IPS DF 6.9 (cell line): ENCODE measurements around the gene CD101.
A peak's percentile ranks its signal among the peaks of the same experiment; 100 is the strongest.
"Not testable (repeated sequence)": the region's sequence is repeated elsewhere in the genome, so short reads cannot be mapped to it uniquely, and the experiment has no call there.

Source experiments
- DNase-seq: peaks from one replicate; pipeline ENCODE4 v3.0.0-alpha.2; 2013; ENCODE audit warnings: low read depth, low spot score
- H3K27ac ChIP-seq: one replicate; pipeline ENCODE4 v1.5.1; 2013; ENCODE audit warnings: low read length, control low read depth
- H3K27me3 ChIP-seq: 2 replicates; pipeline ENCODE4 v1.6.1; 2013; ENCODE audit warnings: mild to moderate bottlenecking, low read length; ENCODE audit not compliant: control insufficient read depth, insufficient read depth
- H3K36me3 ChIP-seq: 2 replicates; pipeline ENCODE4 v1.6.1; 2013; ENCODE audit warnings: low read length; ENCODE audit not compliant: control insufficient read depth, insufficient read depth
- H3K4me1 ChIP-seq: 2 replicates; pipeline ENCODE4 v1.6.1; 2013; ENCODE audit warnings: low read length; ENCODE audit not compliant: control insufficient read depth, insufficient read depth
- H3K4me3 ChIP-seq: 2 replicates; pipeline ENCODE4 v1.5.1; 2013; ENCODE audit warnings: mild to moderate bottlenecking, low read length
- H3K9me3 ChIP-seq: 2 replicates; pipeline ENCODE4 v1.6.1; 2013; ENCODE audit warnings: low read length, inconsistent platforms; ENCODE audit not compliant: control insufficient read depth, insufficient read depth
- WGBS: extraction: QIAGEN DNeasy Blood & Tissue Kit; methylation state at CpG from one replicate; pipeline ENCODE4 v1.1.7; 2013; ENCODE audit warnings: mixed read lengths, missing lambda C conversion rate; ENCODE audit not compliant: insufficient read length, insufficient coverage; 5-methylcytosine and 5-hydroxymethylcytosine counted together

CD101 gene

GRCh38 chr1:116966791-116967190, 34.8 kb upstream of the CD101 start:
- DNase-seq, result no peak

GRCh38 chr1:116968724-116969123, 32.8 kb upstream of the CD101 start:
- H3K27ac ChIP-seq, result no peak overlapping the region
- H3K9me3 ChIP-seq, result no peaks in the 10 kb centered on the region
- DNase-seq, result no peak
- WGBS, result no CpG with 5 or more reads among the region's 3 CpGs
- H3K4me3 ChIP-seq, result no peak overlapping the region
- H3K36me3 ChIP-seq, result peaks cover 2% of the 10 kb centered on the region; the same call in 1 of the 2 replicates
- no peaks in the 10 kb centered on the region for H3K4me1 ChIP-seq
- no peaks in the 10 kb centered on the region for H3K27me3 ChIP-seq

More at GRCh38 chr1:116966791-116967190, 34.8 kb upstream of the CD101 start:
- no peak overlapping the region for H3K4me3 ChIP-seq
- no peak overlapping the region for H3K27ac ChIP-seq
- H3K4me1 ChIP-seq, result no peaks in the 10 kb centered on the region
- H3K36me3 ChIP-seq, result no peaks in the 10 kb centered on the region
- H3K27me3 ChIP-seq, result no peaks in the 10 kb centered on the region
- no peaks in the 10 kb centered on the region for H3K9me3 ChIP-seq
- WGBS, result no CpG with 5 or more reads among the region's 11 CpGs

DNA sequence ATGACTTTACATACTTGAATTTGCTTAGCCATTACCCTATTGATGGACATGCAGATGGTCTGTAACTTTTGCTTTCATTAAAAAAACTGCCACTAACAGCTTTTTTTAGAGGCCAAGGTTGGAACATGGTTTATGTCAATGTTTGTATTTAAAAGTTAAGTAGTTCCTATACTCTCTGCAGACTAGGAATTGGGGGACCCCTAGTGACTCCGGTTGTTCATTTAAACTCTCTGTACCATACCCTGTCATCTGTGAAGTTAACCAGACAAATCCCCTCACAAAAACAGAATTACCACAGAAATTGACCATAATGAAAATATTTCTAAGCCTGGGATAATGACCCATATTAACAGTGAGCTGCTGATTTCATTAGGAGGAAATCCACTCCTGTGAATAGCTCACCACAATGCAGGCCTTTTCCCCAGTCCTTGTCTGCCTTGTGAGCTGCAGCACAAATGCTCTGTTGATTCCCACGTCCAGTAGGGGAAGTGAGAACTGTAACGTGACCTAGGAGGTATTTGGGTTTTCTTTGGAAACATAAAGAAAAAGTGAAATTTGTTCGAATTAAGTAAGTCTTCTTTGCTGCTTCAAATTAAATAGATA, 30.2 kb upstream of the CD101 start:
- Histone ChIP-seq H3K27ac (no peak overlapping the region), H3K36me3 (peaks cover 7% of the 10 kb centered on the region; the same call in 1 of the 2 replicates), H3K27me3 (no peaks in the 10 kb centered on the region), H3K4me3 (no peak overlapping the region), H3K9me3 (peaks cover 5% of the 10 kb centered on the region), H3K4me1 (no peaks in the 10 kb centered on the region)
- WGBS, result no CpG with 5 or more reads among the region's 4 CpGs
- no peak for DNase-seq

- Histone ChIP-seq H3K9me3 (peaks cover 5% of the 10 kb centered on the region), H3K36me3 (peaks cover 7% of the 10 kb centered on the region; the same call in 1 of the 2 replicates), H3K4me3 (no peak overlapping the region), H3K27ac (no peak overlapping the region), H3K4me1 (no peaks in the 10 kb centered on the region), H3K27me3 (no peaks in the 10 kb centered on the region)
- no peak for DNase-seq
- no CpG with 5 or more reads among the region's 6 CpGs for WGBS
Observed at GRCh38 chr1:116971965-116972673, 29.4 kb upstream of the CD101 start.

GRCh38 chr1:116972674-116973030, 28.9 kb upstream of the CD101 start:
- no CpG with 5 or more reads among the region's 2 CpGs for WGBS

GRCh38 chr1:116980309-116980708, 21.3 kb upstream of the CD101 start:
- H3K36me3 ChIP-seq, H3K27me3 ChIP-seq, H3K9me3 ChIP-seq, H3K4me1 ChIP-seq, H3K4me3 ChIP-seq, DNase-seq, H3K27ac ChIP-seq: not testable (repeated sequence)
- no CpG with 5 or more reads among the region's 1 CpG for WGBS

More at GRCh38 chr1:116972674-116973030, 28.9 kb upstream of the CD101 start:
- Histone ChIP-seq H3K4me3 (no peak overlapping the region), H3K36me3 (peaks cover 7% of the 10 kb centered on the region; the same call in 1 of the 2 replicates), H3K27me3 (no peaks in the 10 kb centered on the region), H3K27ac (no peak overlapping the region), H3K4me1 (no peaks in the 10 kb centered on the region), H3K9me3 (peaks cover 5% of the 10 kb centered on the region)
- no peak for DNase-seq

DNA sequence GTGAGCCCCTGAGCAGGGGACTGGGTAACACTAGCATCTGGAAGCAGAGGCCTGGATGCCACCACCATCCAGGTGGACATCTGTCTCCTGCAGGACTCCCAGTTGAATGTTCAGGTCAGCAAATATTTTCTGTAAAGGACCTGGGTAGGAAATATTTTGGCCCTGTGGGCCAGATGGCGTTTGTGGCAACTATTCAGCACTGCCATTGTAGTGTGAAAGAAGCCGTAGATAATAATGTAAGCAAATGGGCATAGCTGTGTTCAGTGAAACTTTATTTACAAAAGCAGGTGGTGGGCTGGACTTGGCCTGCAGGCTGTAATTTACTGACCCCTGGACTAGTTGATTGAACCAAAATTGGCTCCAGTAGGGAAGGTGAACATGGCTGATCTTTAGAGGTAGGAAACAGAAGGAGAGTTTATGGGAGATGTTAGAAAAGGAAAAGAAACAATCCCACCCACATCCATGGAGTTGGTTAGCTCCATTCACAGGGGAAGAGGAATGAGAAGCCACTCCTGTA, 20.0 kb upstream of the CD101 start:
- no peaks in the 10 kb centered on the region for H3K36me3 ChIP-seq
- H3K4me3 ChIP-seq, result no peak overlapping the region
- DNase-seq, result no peak
- no peak overlapping the region for H3K27ac ChIP-seq
- peaks cover 3% of the 10 kb centered on the region; the same call in 1 of the 2 replicates for H3K4me1 ChIP-seq
- H3K9me3 ChIP-seq, result no peaks in the 10 kb centered on the region
- H3K27me3 ChIP-seq, result no peaks in the 10 kb centered on the region
- WGBS, result no CpG with 5 or more reads among the region's 2 CpGs

DNA sequence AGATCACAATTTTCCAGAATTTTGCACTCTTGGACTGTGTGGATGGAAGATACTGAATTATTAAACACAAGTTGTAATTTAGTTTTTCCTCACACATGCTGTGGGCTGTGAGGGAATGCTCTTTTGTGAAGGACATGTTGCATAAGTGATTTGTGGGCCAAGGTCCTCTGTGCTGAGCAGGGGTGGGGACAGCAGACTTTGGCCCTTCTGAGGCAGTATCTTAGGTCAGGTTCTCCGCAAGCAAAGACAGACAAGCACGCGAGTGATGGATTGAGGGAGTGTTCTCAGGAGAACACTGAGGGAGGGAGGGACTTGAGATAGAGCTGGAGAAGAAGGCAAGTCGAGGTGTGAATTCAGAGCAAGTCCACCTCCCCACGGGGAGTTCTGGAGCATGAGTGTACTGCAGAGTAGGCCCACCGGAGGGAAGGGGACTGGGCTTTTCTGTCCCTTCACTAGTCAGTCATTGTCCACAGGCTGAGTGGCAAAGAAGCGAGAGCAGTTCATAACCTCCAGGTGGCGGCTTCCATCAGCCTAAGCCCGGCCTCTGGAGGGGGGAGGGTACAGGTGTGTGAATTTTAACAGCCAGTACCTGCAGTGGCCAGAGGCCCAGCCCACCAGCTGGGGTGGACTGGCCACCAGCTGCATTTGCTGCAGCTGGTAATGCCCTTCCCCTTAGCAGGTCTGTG, 19.1 kb upstream of the CD101 start:
- Histone ChIP-seq H3K4me3 (no peak overlapping the region), H3K36me3 (no peaks in the 10 kb centered on the region), H3K4me1 (peaks cover 3% of the 10 kb centered on the region; the same call in 1 of the 2 replicates), H3K9me3 (no peaks in the 10 kb centered on the region), H3K27ac (no peak overlapping the region), H3K27me3 (no peaks in the 10 kb centered on the region)
- peak; percentile 11 for DNase-seq
- WGBS, result no CpG with 5 or more reads among the region's 9 CpGs

DNA sequence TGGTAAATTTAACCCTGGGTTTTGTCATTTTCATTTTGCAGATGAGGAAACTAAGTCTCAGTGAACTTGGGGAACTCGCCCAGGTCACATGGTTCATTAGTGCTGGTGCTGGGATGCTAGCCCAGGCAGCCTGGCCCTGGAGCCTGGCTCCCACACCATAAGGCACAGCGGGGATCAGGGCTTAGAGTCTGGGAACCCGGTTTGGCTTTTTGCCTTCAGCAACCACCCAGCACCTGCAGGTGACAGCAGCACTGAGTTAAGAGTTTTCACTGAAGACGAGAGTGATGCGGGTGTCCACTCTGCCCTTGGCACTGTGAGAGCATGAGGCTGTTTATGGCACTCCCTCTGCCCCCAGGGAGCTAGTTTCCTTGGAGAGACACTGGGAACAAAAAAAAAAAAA, 18.4 kb upstream of the CD101 start:
- no peaks in the 10 kb centered on the region for H3K36me3 ChIP-seq
- H3K4me3 ChIP-seq, result no peak overlapping the region
- no peaks in the 10 kb centered on the region for H3K9me3 ChIP-seq
- no peaks in the 10 kb centered on the region for H3K27me3 ChIP-seq
- peaks cover 3% of the 10 kb centered on the region; the same call in 1 of the 2 replicates for H3K4me1 ChIP-seq
- no peak overlapping the region for H3K27ac ChIP-seq
- WGBS, result no CpG with 5 or more reads among the region's 5 CpGs
- no peak for DNase-seq

GRCh38 chr1:116983678-116984077, 17.9 kb upstream of the CD101 start:
- no CpG with 5 or more reads among the region's 4 CpGs for WGBS
- Histone ChIP-seq H3K4me1 (peaks cover 3% of the 10 kb centered on the region; the same call in 1 of the 2 replicates), H3K27me3 (no peaks in the 10 kb centered on the region), H3K9me3 (no peaks in the 10 kb centered on the region), H3K27ac (no peak overlapping the region), H3K36me3 (no peaks in the 10 kb centered on the region), H3K4me3 (no peak overlapping the region)
- no peak for DNase-seq
